K562 (cell line): ENCODE data around the gene NUB1. TPM values are rescaled to one million over a fixed set of nuclear protein-coding genes. Genes with fewer than 3 reads are reported as not detected.

Source experiments
- polyA plus RNA-seq, 8 experiments: library from polyadenylated mRNA; depleted of rRNA in 4 of 8; stranded (reverse) in 5 of 8; unstranded in 3 of 8; fragments of >200 nt; fragmentation: Nextera tagmentation in 2 of 8; fragmentation: Illumina TruSeq in 1 of 8; extraction: Ambion mirVana in 2 of 8; extraction: Trizol in 1 of 8; gene quantifications; 2 replicates each; pipeline versions ENCODE4 v1.2.1 to v1.2.3, GENCODE V29; 2011 to 2014; ENCODE audit warnings: inconsistent platforms in 1 of 8, missing spikeins in 1 of 8
- total RNA-seq, 7 experiments: library from RNA; depleted of rRNA in 6 of 7; stranded (reverse); fragments of >200 nt in 6 of 7; fragmentation: Illumina TruSeq in 2 of 7; extraction: Trizol in 2 of 7; gene quantifications; 2 replicates each; pipeline versions ENCODE4 v1.2.1 to v1.2.3, GENCODE V29; 2011 to 2021; ENCODE audit warnings: low replicate concordance in 1 of 7

NUB1 gene
- total and polyA plus RNA-seq, 9 of the 15 experiments (the other 6 are each of a cell fraction or from before 2014, with no cell fraction given): 43.2 to 159 (median 85.2) TPM

Other genes starting within 250 kb of the NUB1 start
Only the 7 nearest of the 9 such genes appear.
- not detected in 2 replicates for gene ASB10, start 154.6 kb upstream of the NUB1 start, total RNA-seq (2014; rRNA removed)
- not detected in 2 replicates for gene ASB10, start 154.6 kb upstream of the NUB1 start, total RNA-seq (2014; rRNA removed; fragmentation: Illumina TruSeq; extraction: Trizol)
- not detected in 2 replicates for gene ASB10, start 154.6 kb upstream of the NUB1 start, total RNA-seq (2015; rRNA removed; fragmentation: Illumina TruSeq; extraction: Trizol)
- gene ASB10, start 154.6 kb upstream of the NUB1 start, total RNA-seq (2021): not detected in 2 replicates
- not detected in 2 replicates for gene ASB10, start 154.6 kb upstream of the NUB1 start, polyA plus RNA-seq (2011; rRNA removed)
- not detected in 2 replicates for gene ASB10, start 154.6 kb upstream of the NUB1 start, polyA plus RNA-seq (2014; fragmentation: Illumina TruSeq; extraction: Trizol)
- gene ASB10, start 154.6 kb upstream of the NUB1 start, polyA plus RNA-seq (2014; fragmentation: Nextera tagmentation; extraction: Ambion mirVana): not detected
- not detected in 2 replicates for gene ASB10, start 154.6 kb upstream of the NUB1 start, polyA plus RNA-seq (2014; rRNA removed)
- not detected in 2 replicates for gene H2BK1, start 131.3 kb upstream of the NUB1 start, total RNA-seq (2014; rRNA removed)
- gene H2BK1, start 131.3 kb upstream of the NUB1 start, total RNA-seq (2014; rRNA removed; fragmentation: Illumina TruSeq; extraction: Trizol): not detected in 2 replicates
- gene H2BK1, start 131.3 kb upstream of the NUB1 start, total RNA-seq (2015; rRNA removed; fragmentation: Illumina TruSeq; extraction: Trizol): not detected in 2 replicates
- not detected in 2 replicates for gene H2BK1, start 131.3 kb upstream of the NUB1 start, total RNA-seq (2021)
- not detected in 2 replicates for gene H2BK1, start 131.3 kb upstream of the NUB1 start, polyA plus RNA-seq (2011; rRNA removed)
- not detected in 2 replicates for gene H2BK1, start 131.3 kb upstream of the NUB1 start, polyA plus RNA-seq (2014; fragmentation: Illumina TruSeq; extraction: Trizol)
- not detected for gene H2BK1, start 131.3 kb upstream of the NUB1 start, polyA plus RNA-seq (2014; fragmentation: Nextera tagmentation; extraction: Ambion mirVana)
- not detected in 2 replicates for gene H2BK1, start 131.3 kb upstream of the NUB1 start, polyA plus RNA-seq (2014; rRNA removed)
- 117 and 145 TPM in 2 replicates for gene ABCF2, start 114.6 kb upstream of the NUB1 start, total RNA-seq (2014; rRNA removed)
- 79.5 and 110 TPM in 2 replicates for gene ABCF2, start 114.6 kb upstream of the NUB1 start, total RNA-seq (2014; rRNA removed; fragmentation: Illumina TruSeq; extraction: Trizol)
- 113 TPM in 2 replicates for gene ABCF2, start 114.6 kb upstream of the NUB1 start, total RNA-seq (2015; rRNA removed; fragmentation: Illumina TruSeq; extraction: Trizol)
- gene ABCF2, start 114.6 kb upstream of the NUB1 start, total RNA-seq (2021): 122 and 129 TPM in 2 replicates
- 43.1 and 62.1 TPM in 2 replicates for gene ABCF2, start 114.6 kb upstream of the NUB1 start, polyA plus RNA-seq (2011; rRNA removed)
- 165 and 177 TPM in 2 replicates for gene ABCF2, start 114.6 kb upstream of the NUB1 start, polyA plus RNA-seq (2014; fragmentation: Illumina TruSeq; extraction: Trizol)
- 100 to 1,000 TPM; 103 to 224 TPM for gene ABCF2, start 114.6 kb upstream of the NUB1 start, polyA plus RNA-seq (2014; fragmentation: Nextera tagmentation; extraction: Ambion mirVana)
- 88.2 and 97.5 TPM in 2 replicates for gene ABCF2, start 114.6 kb upstream of the NUB1 start, polyA plus RNA-seq (2014; rRNA removed)
- gene CHPF2, start 109.3 kb upstream of the NUB1 start, total RNA-seq (2014; rRNA removed): 18.8 and 21.4 TPM in 2 replicates
- gene CHPF2, start 109.3 kb upstream of the NUB1 start, total RNA-seq (2014; rRNA removed; fragmentation: Illumina TruSeq; extraction: Trizol): 6.1 and 7.1 TPM in 2 replicates
- gene CHPF2, start 109.3 kb upstream of the NUB1 start, total RNA-seq (2015; rRNA removed; fragmentation: Illumina TruSeq; extraction: Trizol): 12.0 and 13.1 TPM in 2 replicates
- gene CHPF2, start 109.3 kb upstream of the NUB1 start, total RNA-seq (2021): 29.7 and 32.8 TPM in 2 replicates
- 10.5 and 14.3 TPM in 2 replicates for gene CHPF2, start 109.3 kb upstream of the NUB1 start, polyA plus RNA-seq (2011; rRNA removed)
- gene CHPF2, start 109.3 kb upstream of the NUB1 start, polyA plus RNA-seq (2014; fragmentation: Illumina TruSeq; extraction: Trizol): 8.4 and 10.8 TPM in 2 replicates
- under 1 TPM; 0.08 to 0.24 TPM for gene CHPF2, start 109.3 kb upstream of the NUB1 start, polyA plus RNA-seq (2014; fragmentation: Nextera tagmentation; extraction: Ambion mirVana)
- gene CHPF2, start 109.3 kb upstream of the NUB1 start, polyA plus RNA-seq (2014; rRNA removed): 17.8 and 18.3 TPM in 2 replicates
- 2.2 and 2.9 TPM in 2 replicates for gene SMARCD3, start 93.1 kb upstream of the NUB1 start, total RNA-seq (2014; rRNA removed)
- 1.2 and 1.3 TPM in 2 replicates for gene SMARCD3, start 93.1 kb upstream of the NUB1 start, total RNA-seq (2014; rRNA removed; fragmentation: Illumina TruSeq; extraction: Trizol)
- gene SMARCD3, start 93.1 kb upstream of the NUB1 start, total RNA-seq (2015; rRNA removed; fragmentation: Illumina TruSeq; extraction: Trizol): 1.5 and 1.8 TPM in 2 replicates
- 2.3 and 3.6 TPM in 2 replicates for gene SMARCD3, start 93.1 kb upstream of the NUB1 start, total RNA-seq (2021)
- 2.7 and 4.6 TPM in 2 replicates for gene SMARCD3, start 93.1 kb upstream of the NUB1 start, polyA plus RNA-seq (2011; rRNA removed)
- 1.9 and 2.6 TPM in 2 replicates for gene SMARCD3, start 93.1 kb upstream of the NUB1 start, polyA plus RNA-seq (2014; fragmentation: Illumina TruSeq; extraction: Trizol)
- under 1 TPM; 0.43 to 0.46 TPM for gene SMARCD3, start 93.1 kb upstream of the NUB1 start, polyA plus RNA-seq (2014; fragmentation: Nextera tagmentation; extraction: Ambion mirVana)
- 2.6 and 3.0 TPM in 2 replicates for gene SMARCD3, start 93.1 kb upstream of the NUB1 start, polyA plus RNA-seq (2014; rRNA removed)
- 0.08 TPM in 1 of 2 replicates, not detected in the other for gene WDR86, start 68.2 kb downstream of the NUB1 start, total RNA-seq (2014; rRNA removed)
- not detected in 2 replicates for gene WDR86, start 68.2 kb downstream of the NUB1 start, total RNA-seq (2014; rRNA removed; fragmentation: Illumina TruSeq; extraction: Trizol)
- gene WDR86, start 68.2 kb downstream of the NUB1 start, total RNA-seq (2015; rRNA removed; fragmentation: Illumina TruSeq; extraction: Trizol): not detected in 2 replicates
- gene WDR86, start 68.2 kb downstream of the NUB1 start, total RNA-seq (2021): 0.09 TPM in 1 of 2 replicates, not detected in the other
- not detected in 2 replicates for gene WDR86, start 68.2 kb downstream of the NUB1 start, polyA plus RNA-seq (2011; rRNA removed)
- not detected in 2 replicates for gene WDR86, start 68.2 kb downstream of the NUB1 start, polyA plus RNA-seq (2014; fragmentation: Illumina TruSeq; extraction: Trizol)
- gene WDR86, start 68.2 kb downstream of the NUB1 start, polyA plus RNA-seq (2014; fragmentation: Nextera tagmentation; extraction: Ambion mirVana): not detected
- gene WDR86, start 68.2 kb downstream of the NUB1 start, polyA plus RNA-seq (2014; rRNA removed): 0.05 and 0.24 TPM in 2 replicates
- gene CRYGN, start 98.3 kb downstream of the NUB1 start, total RNA-seq (2014; rRNA removed): not detected in 2 replicates
- not detected in 2 replicates for gene CRYGN, start 98.3 kb downstream of the NUB1 start, total RNA-seq (2014; rRNA removed; fragmentation: Illumina TruSeq; extraction: Trizol)
- not detected in 2 replicates for gene CRYGN, start 98.3 kb downstream of the NUB1 start, total RNA-seq (2015; rRNA removed; fragmentation: Illumina TruSeq; extraction: Trizol)
- gene CRYGN, start 98.3 kb downstream of the NUB1 start, total RNA-seq (2021): not detected in 2 replicates
- gene CRYGN, start 98.3 kb downstream of the NUB1 start, polyA plus RNA-seq (2011; rRNA removed): not detected in 2 replicates
- not detected in 2 replicates for gene CRYGN, start 98.3 kb downstream of the NUB1 start, polyA plus RNA-seq (2014; fragmentation: Illumina TruSeq; extraction: Trizol)
- gene CRYGN, start 98.3 kb downstream of the NUB1 start, polyA plus RNA-seq (2014; fragmentation: Nextera tagmentation; extraction: Ambion mirVana): not detected
- not detected in 2 replicates for gene CRYGN, start 98.3 kb downstream of the NUB1 start, polyA plus RNA-seq (2014; rRNA removed)